ENCODE data around the gene CA14. TPM values are rescaled to one million over a fixed set of nuclear protein-coding genes. Genes with fewer than 3 reads are reported as not detected.
A peak's percentile ranks its signal among the peaks of the same experiment; 100 is the strongest.

CA14 gene
- total RNA-seq, 6 donors from 2014 or later, result 0.61 to 1.0 (median 0.63) TPM; not detected in 2

GRCh38 chr1:150282558-150282958 is 25.0 kb downstream of the CA14 start:
- no peaks in the 10 kb centered on the region for H3K27me3 ChIP-seq
- peak overlapping the region; percentile 74 to 88 (median 84) for H3K27ac ChIP-seq
- ATAC-seq (ENCODE audit: low FRiP score in 2 of 2), result peak; percentile 21 to 50
- TF ChIP-seq POLR2A (IDR thresholded peaks at IDR 0.05) (peak in 2 of 4 donors; percentile 37 to 45), POLR2AphosphoS5 (IDR thresholded peaks at IDR 0.05) (peak; percentile 0 to 31), EP300 (IDR thresholded peaks at IDR 0.05) (no peak), CTCF (IDR thresholded peaks at IDR 0.05) (no peak)
- H3K9me3 ChIP-seq, result no peaks in the 10 kb centered on the region
- DNase-seq, result peak; percentile 55 to 68
- peaks cover 9 to 32% (median 27%) of the 10 kb centered on the region in 4 donors for H3K4me1 ChIP-seq
- H3K4me3 ChIP-seq, result peak overlapping the region; percentile 33 to 62 (median 46)
- WGBS, 2 donors, result 8 to 18% methylated on average over 21 of the region's 21 CpGs
- H3K36me3 ChIP-seq, result peaks cover 0 to 13% (median 2%) of the 10 kb centered on the region in 4 donors

GRCh38 chr1:150283260-150283659 is 25.7 kb downstream of the CA14 start:
- Histone ChIP-seq H3K36me3 (peaks cover 0 to 14% (median 2%) of the 10 kb centered on the region in 4 donors), H3K4me1 (peaks cover 9 to 32% (median 27%) of the 10 kb centered on the region in 4 donors), H3K27me3 (no peaks in the 10 kb centered on the region), H3K9me3 (no peaks in the 10 kb centered on the region), H3K27ac (peak overlapping the region in 1 of 4 donors; percentile 86), H3K4me3 (peak overlapping the region in 2 of 4 donors; percentile 39 to 54)
- ATAC-seq (ENCODE audit: low FRiP score in 2 of 2) (no peak), DNase-seq (no peak)
- WGBS, 2 donors, result 89 to 93% methylated on average over 12 of the region's 12 CpGs
- TF ChIP-seq POLR2AphosphoS5 (IDR thresholded peaks at IDR 0.05) (no peak), POLR2A (IDR thresholded peaks at IDR 0.05) (no peak), EP300 (IDR thresholded peaks at IDR 0.05) (no peak), CTCF (IDR thresholded peaks at IDR 0.05) (no peak)

GRCh38 chr1:150288382-150288781 is 30.8 kb downstream of the CA14 start:
- no peak for DNase-seq
- no peak for ATAC-seq (ENCODE audit: low FRiP score in 2 of 2)
- Histone ChIP-seq H3K27ac (no peak overlapping the region), H3K4me1 (peaks cover 0 to 7% (median 3%) of the 10 kb centered on the region in 4 donors), H3K27me3 (no peaks in the 10 kb centered on the region), H3K4me3 (no peak overlapping the region), H3K9me3 (no peaks in the 10 kb centered on the region), H3K36me3 (peaks cover 0 to 14% (median 2%) of the 10 kb centered on the region in 4 donors)
- WGBS, 2 donors, result 95 to 100% methylated on average over 1 of the region's 1 CpG
- TF ChIP-seq POLR2AphosphoS5 (IDR thresholded peaks at IDR 0.05) (no peak), CTCF (IDR thresholded peaks at IDR 0.05) (no peak), EP300 (IDR thresholded peaks at IDR 0.05) (no peak), POLR2A (IDR thresholded peaks at IDR 0.05) (no peak)

- Histone ChIP-seq H3K27ac (no peak overlapping the region), H3K4me1 (peaks cover 0 to 7% (median 3%) of the 10 kb centered on the region in 4 donors), H3K36me3 (peaks cover 0 to 14% (median 2%) of the 10 kb centered on the region in 4 donors), H3K9me3 (no peaks in the 10 kb centered on the region), H3K27me3 (no peaks in the 10 kb centered on the region), H3K4me3 (no peak overlapping the region)
- WGBS, 2 donors, result 83 to 88% methylated on average over 4 of the region's 4 CpGs
- TF ChIP-seq POLR2AphosphoS5 (IDR thresholded peaks at IDR 0.05) (no peak), EP300 (IDR thresholded peaks at IDR 0.05) (no peak), CTCF (IDR thresholded peaks at IDR 0.05) (no peak), POLR2A (IDR thresholded peaks at IDR 0.05) (no peak)
- no peak for ATAC-seq (ENCODE audit: low FRiP score in 2 of 2)
- no peak for DNase-seq
Observed at GRCh38 chr1:150288822-150289221, 31.2 kb downstream of the CA14 start.

All from upper lobe of left lung (tissue), 6 donors.